Natural killer cell (primary cell): ENCODE measurements around the gene HERC6. TPM values are rescaled to one million over a fixed set of nuclear protein-coding genes. Genes with fewer than 3 reads are reported as not detected.

Experiments used
- ATAC-seq, 3 donors: fragments of 150-1000 bp in 2 of 3; fragments of 200-7000 bp in 1 of 3; cut with Tn5 transposase; 1 replicate in 1 of 3; 2 replicates in 2 of 3; pipeline ENCODE4 v1.10.0; 2021; ENCODE audit warnings: mild to moderate bottlenecking in 2 of 3, moderate library complexity in 2 of 3
- DNase-seq, 2 donors: peaks; one replicate each; pipeline versions ENCODE4 v3.0.0 to v3.0.0-alpha.2; 2013 to 2021; ENCODE audit warnings: mixed read lengths in 1 of 2
- H3K27ac ChIP-seq: one replicate; pipeline ENCODE4 v1.5.1; 2013; ENCODE audit warnings: mild to moderate bottlenecking, low read length
- H3K27me3 ChIP-seq: one replicate; pipeline ENCODE4 v1.6.1; 2013; ENCODE audit warnings: low read length; ENCODE audit not compliant: control insufficient read depth, insufficient read depth
- H3K36me3 ChIP-seq: one replicate; pipeline ENCODE4 v1.6.1; 2013; ENCODE audit warnings: low read length; ENCODE audit not compliant: control insufficient read depth, insufficient read depth
- H3K4me1 ChIP-seq: one replicate; pipeline ENCODE4 v1.6.1; 2013; ENCODE audit warnings: low read length; ENCODE audit not compliant: control insufficient read depth, insufficient read depth
- H3K4me3 ChIP-seq: one replicate; pipeline ENCODE4 v1.5.1; 2013; ENCODE audit warnings: low read length
- H3K9me3 ChIP-seq: one replicate; pipeline ENCODE4 v1.6.1; 2013; ENCODE audit warnings: low read length; ENCODE audit not compliant: control insufficient read depth, insufficient read depth
- H3K27ac Mint-ChIP-seq, 2 donors: one replicate each; pipeline ENCODE4 v1.8.0; 2022; ENCODE audit warnings: mild to moderate bottlenecking in 2 of 2, mixed read lengths in 2 of 2, moderate library complexity in 1 of 2
- H3K27me3 Mint-ChIP-seq, 2 donors: one replicate each; pipeline ENCODE4 v1.8.0; 2022; ENCODE audit warnings: low read depth in 2 of 2, mixed read lengths in 2 of 2
- H3K36me3 Mint-ChIP-seq: one replicate; pipeline ENCODE4 v1.8.0; 2022; ENCODE audit warnings: mixed read lengths
- H3K4me1 Mint-ChIP-seq, 2 donors: one replicate each; pipeline ENCODE4 v1.8.0; 2022; ENCODE audit warnings: mixed read lengths in 2 of 2
- H3K4me3 Mint-ChIP-seq: one replicate; pipeline ENCODE4 v1.8.0; 2022; ENCODE audit warnings: mild to moderate bottlenecking, moderate library complexity, mixed read lengths
- H3K9me3 Mint-ChIP-seq, 2 donors: one replicate each; pipeline ENCODE4 v1.8.0; 2022; ENCODE audit warnings: mixed read lengths in 2 of 2
- WGBS: methylation state at CpG from one replicate; pipeline ENCODE4 v1.1.7; 2013; ENCODE audit warnings: missing lambda C conversion rate; ENCODE audit not compliant: insufficient coverage; 5-methylcytosine and 5-hydroxymethylcytosine counted together
- intact Hi-C: fragments of 100-400 bp; cut with micrococcal nuclease; formaldehyde crosslinking; loops from one replicate; pipeline ENCODE4 v1.14.2; 2022
- total RNA-seq, 4 donors: library from RNA; stranded (reverse); fragments of 120-200 nt in 1 of 4; gene quantifications; one replicate each; pipeline versions ENCODE4 v1.2.3 to v1.2.4, GENCODE V29; 2013 to 2022
- TF ChIP-seq, protein P1 (sequence below): fragments of 200-600 bp; IDR thresholded peaks from one replicate; pipeline ENCODE4 v1.8.0; 2022; ENCODE audit warnings: antibody characterized with exemption

Gene HERC6
- total RNA-seq, 3 donors from 2014 or later (not counting 1 experiment from before 2014, with no cell fraction given): 8.3 to 18.0 (median 17.5) TPM

DNA sequence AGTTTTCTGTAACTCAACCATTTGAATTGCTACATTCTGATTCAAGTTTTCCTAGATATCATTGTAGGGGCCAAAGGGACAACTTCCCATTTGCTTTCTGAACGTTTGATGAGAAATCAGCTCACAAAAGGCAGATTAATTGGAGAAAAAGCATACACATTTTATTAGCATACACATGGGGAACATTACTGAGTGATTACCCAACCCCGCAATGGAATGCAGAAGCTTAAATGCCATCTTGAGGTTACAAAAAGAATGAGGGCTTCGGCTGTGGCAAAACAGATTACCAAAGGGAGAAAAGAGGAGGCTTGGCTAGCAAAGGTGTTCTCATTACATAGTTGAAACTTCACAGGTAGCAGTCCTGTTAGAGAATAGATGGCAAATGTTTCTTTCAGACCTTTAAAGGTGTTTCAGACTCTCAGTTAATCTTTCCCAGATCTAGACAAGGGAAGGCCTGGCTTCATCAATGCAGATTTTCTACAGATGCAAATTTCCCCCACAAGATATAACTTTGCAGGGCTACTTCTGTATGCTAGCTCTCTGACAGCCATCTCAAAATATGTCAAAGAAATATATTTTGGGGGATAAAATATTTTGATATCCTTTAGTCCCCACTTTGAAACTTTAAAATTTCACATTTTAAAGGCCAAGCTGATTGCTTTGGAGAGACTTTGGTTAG is 26.5 kb upstream of the HERC6 start:
- no peak for ATAC-seq
- no peak for DNase-seq
- no peaks in the 10 kb centered on the region for H3K27me3 ChIP-seq
- Mint-ChIP-seq H3K4me3 (no peak overlapping the region), H3K27me3 (no peaks in the 10 kb centered on the region), H3K27ac (no peak overlapping the region), H3K36me3 (no peaks in the 10 kb centered on the region), H3K4me1 (no peaks in the 10 kb centered on the region), H3K9me3 (no peaks in the 10 kb centered on the region)
- no peaks in the 10 kb centered on the region for H3K4me1 ChIP-seq
- intact Hi-C loops: no loop called here
- H3K9me3 ChIP-seq: no peaks in the 10 kb centered on the region
- H3K4me3 ChIP-seq: no peak overlapping the region
- no peaks in the 10 kb centered on the region for H3K36me3 ChIP-seq
- H3K27ac ChIP-seq: no peak overlapping the region
- 88% methylated on average over 3 of the region's 3 CpGs for WGBS
- TF ChIP-seq, protein P1, sequence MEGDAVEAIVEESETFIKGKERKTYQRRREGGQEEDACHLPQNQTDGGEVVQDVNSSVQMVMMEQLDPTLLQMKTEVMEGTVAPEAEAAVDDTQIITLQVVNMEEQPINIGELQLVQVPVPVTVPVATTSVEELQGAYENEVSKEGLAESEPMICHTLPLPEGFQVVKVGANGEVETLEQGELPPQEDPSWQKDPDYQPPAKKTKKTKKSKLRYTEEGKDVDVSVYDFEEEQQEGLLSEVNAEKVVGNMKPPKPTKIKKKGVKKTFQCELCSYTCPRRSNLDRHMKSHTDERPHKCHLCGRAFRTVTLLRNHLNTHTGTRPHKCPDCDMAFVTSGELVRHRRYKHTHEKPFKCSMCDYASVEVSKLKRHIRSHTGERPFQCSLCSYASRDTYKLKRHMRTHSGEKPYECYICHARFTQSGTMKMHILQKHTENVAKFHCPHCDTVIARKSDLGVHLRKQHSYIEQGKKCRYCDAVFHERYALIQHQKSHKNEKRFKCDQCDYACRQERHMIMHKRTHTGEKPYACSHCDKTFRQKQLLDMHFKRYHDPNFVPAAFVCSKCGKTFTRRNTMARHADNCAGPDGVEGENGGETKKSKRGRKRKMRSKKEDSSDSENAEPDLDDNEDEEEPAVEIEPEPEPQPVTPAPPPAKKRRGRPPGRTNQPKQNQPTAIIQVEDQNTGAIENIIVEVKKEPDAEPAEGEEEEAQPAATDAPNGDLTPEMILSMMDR: no peak

DNA sequence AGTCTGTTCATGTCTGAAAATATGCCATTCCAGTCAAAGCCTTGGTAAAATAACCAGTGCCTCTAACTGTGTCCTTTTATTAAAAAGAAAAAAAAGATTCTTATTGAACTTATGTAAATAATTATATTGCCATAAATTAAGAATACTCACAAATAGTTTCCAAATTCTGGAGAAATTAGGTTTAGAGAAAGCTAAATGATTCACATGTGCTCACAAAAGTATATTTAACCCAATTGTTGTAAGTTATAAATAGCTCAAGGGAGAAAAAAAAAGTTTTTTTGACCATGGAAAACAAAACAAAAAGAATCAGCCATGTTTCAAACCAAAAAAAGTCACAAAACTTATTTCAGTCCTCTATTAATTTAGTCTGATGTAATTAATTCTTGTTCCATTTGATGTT is 25.3 kb upstream of the HERC6 start:
- no peak overlapping the region for H3K27ac ChIP-seq
- H3K4me1 Mint-ChIP-seq: no peaks in the 10 kb centered on the region
- DNase-seq (no peak), ATAC-seq (no peak)
- intact Hi-C loops: no loop called here
- H3K36me3 Mint-ChIP-seq: no peaks in the 10 kb centered on the region
- H3K27ac Mint-ChIP-seq: no peak overlapping the region
- TF ChIP-seq, protein P1: no peak
- H3K4me3 Mint-ChIP-seq: no peak overlapping the region
- no peaks in the 10 kb centered on the region for H3K4me1 ChIP-seq
- no peaks in the 10 kb centered on the region for H3K27me3 Mint-ChIP-seq
- H3K4me3 ChIP-seq: no peak overlapping the region
- H3K36me3 ChIP-seq: no peaks in the 10 kb centered on the region
- H3K27me3 ChIP-seq: no peaks in the 10 kb centered on the region
- no peaks in the 10 kb centered on the region for H3K9me3 Mint-ChIP-seq
- H3K9me3 ChIP-seq: no peaks in the 10 kb centered on the region

DNA sequence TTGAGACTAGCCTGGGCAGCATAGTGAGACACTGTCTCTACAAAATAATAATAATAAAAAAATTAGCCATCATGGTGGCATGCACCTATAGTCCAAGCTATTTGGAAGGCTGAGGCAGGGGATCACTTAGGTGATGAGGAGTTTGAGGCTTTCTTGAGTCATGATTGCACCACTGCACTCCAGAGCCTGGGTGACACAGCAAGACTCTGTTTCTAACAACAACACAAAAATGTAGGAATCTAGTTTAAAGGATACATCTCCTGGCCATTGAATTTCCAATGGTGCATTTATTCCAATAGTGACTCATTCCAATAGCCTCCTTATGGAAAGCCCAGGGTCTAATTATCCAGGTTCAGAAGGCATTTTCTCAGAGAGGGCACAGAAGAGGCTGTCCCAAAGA is 21.9 kb upstream of the HERC6 start:
- DNase-seq (no peak), ATAC-seq (no peak)
- intact Hi-C loops: no loop called here
- Mint-ChIP-seq H3K27me3 (no peaks in the 10 kb centered on the region), H3K9me3 (no peaks in the 10 kb centered on the region), H3K4me1 (no peaks in the 10 kb centered on the region), H3K27ac (no peak overlapping the region), H3K4me3 (no peak overlapping the region), H3K36me3 (no peaks in the 10 kb centered on the region)
- Histone ChIP-seq H3K27ac (no peak overlapping the region), H3K9me3 (peaks cover 4% of the 10 kb centered on the region), H3K4me3 (no peak overlapping the region), H3K27me3 (no peaks in the 10 kb centered on the region), H3K36me3 (no peaks in the 10 kb centered on the region), H3K4me1 (no peaks in the 10 kb centered on the region)
- TF ChIP-seq, protein P1: no peak

DNA sequence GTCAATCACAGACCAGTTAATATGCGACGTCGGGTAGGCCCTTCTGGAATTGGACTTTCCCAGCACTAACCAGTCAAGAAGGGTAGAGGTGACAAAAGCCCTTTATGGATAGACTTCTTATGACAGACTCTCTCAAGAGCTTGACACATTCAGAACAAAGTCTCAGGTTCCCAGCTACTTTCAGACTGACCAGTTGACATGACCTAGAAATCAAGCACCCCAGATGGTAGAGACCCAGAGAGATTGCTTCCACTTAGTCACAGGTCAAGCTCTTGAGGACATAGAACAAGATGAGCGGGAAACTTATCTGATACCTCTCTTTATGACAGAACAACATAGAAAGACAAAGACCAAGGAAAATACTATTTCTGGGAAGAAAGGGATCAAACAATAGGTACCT is 21.4 kb upstream of the HERC6 start:
- H3K27me3 Mint-ChIP-seq: no peaks in the 10 kb centered on the region
- TF ChIP-seq, protein P1: no peak
- H3K4me1 ChIP-seq: no peaks in the 10 kb centered on the region
- intact Hi-C loops: no loop called here
- no peaks in the 10 kb centered on the region for H3K36me3 Mint-ChIP-seq
- no peaks in the 10 kb centered on the region for H3K9me3 Mint-ChIP-seq
- no peaks in the 10 kb centered on the region for H3K4me1 Mint-ChIP-seq
- H3K27ac Mint-ChIP-seq: no peak overlapping the region
- DNase-seq (no peak), ATAC-seq (no peak)
- no peak overlapping the region for H3K4me3 ChIP-seq
- no peaks in the 10 kb centered on the region for H3K36me3 ChIP-seq
- WGBS: 100% methylated on average over 4 of the region's 4 CpGs
- H3K27ac ChIP-seq: no peak overlapping the region
- H3K27me3 ChIP-seq: no peaks in the 10 kb centered on the region
- no peak overlapping the region for H3K4me3 Mint-ChIP-seq
- H3K9me3 ChIP-seq: peaks cover 4% of the 10 kb centered on the region
